GM23338 (cell line): Measurements from ENCODE around the gene GMPPB.

Experiments used
- EZH2 ChIP-seq: fragments of 200-600 bp; sonication (generic); IDR thresholded peaks from one replicate; pipeline ENCODE4 v1.8.0; 2017; ENCODE audit warnings: antibody characterized with exemption, mild to moderate bottlenecking, low read depth; ENCODE audit not compliant: unreplicated experiment
- EZH2phosphoT487 ChIP-seq: fragments of 200-600 bp; sonication (generic); IDR thresholded peaks from one replicate; pipeline ENCODE4 v1.8.1; 2018; ENCODE audit warnings: antibody characterized with exemption; ENCODE audit not compliant: unreplicated experiment
- JUNB ChIP-seq: IDR thresholded peaks from one replicate; pipeline ENCODE4 v1.6.1; 2016; ENCODE audit warnings: antibody characterized with exemption; ENCODE audit not compliant: unreplicated experiment
- POLR2AphosphoS5 ChIP-seq: IDR thresholded peaks from 2 replicates; pipeline ENCODE4 v1.6.1; 2016; ENCODE audit warnings: antibody characterized with exemption, low read depth
- REST ChIP-seq: IDR thresholded peaks from one replicate; pipeline ENCODE4 v1.6.1; 2018; ENCODE audit warnings: antibody characterized with exemption; ENCODE audit not compliant: unreplicated experiment
- STAT1 ChIP-seq: IDR thresholded peaks from one replicate; pipeline ENCODE4 v1.6.1; 2016; ENCODE audit warnings: antibody characterized with exemption; ENCODE audit not compliant: unreplicated experiment
- ZNF331 ChIP-seq: fragments of 250-450 bp; sonication (Bioruptor Pico); IDR thresholded peaks from 2 replicates; pipeline ENCODE4 v1.5.0; 2020; ENCODE audit warnings: low read depth, mild to moderate bottlenecking, moderate library complexity
- TF ChIP-seq, protein P1 (sequence below), 2 experiments: fragments of 200-600 bp in 1 of 2; sonication (generic) in 1 of 2; conservative IDR thresholded peaks; 2 replicates each; pipeline versions ENCODE4 v1.5.1 to v1.6.1; 2016 to 2017; ENCODE audit warnings: antibody characterized with exemption in 2 of 2, low read depth in 2 of 2, mild to moderate bottlenecking in 2 of 2, moderate library complexity in 1 of 2
- TF ChIP-seq, protein P2 (sequence below): IDR thresholded peaks from 2 replicates; pipeline ENCODE4 v1.6.1; 2016; ENCODE audit warnings: antibody characterized with exemption

DNA sequence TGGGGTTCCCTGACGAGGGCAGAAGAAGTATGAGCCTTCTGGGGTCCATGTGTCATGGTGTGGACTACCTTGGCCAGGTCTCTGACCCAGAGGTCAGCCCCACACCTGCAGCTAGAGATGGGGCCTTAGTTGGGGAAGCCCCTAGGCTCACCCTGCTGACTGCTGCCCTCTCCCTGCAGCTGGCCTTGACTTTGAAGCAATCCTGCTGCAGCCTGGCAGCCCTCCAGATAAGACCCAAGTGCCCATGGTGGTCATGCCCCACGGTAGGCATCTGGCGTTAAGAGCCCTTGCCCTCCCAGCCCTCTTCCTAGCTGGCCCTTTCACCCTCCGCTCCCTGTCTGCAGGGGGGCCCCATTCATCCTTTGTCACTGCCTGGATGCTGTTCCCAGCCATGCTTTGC lies 42.2 kb downstream of the GMPPB start:
- TF ChIP-seq STAT1 (no peak), EZH2phosphoT487 (no peak), EZH2 (no peak), JUNB (no peak), POLR2AphosphoS5 (no peak), ZNF331 (CRISPR knock-in tag) (no peak), REST (no peak)
- TF ChIP-seq, protein P1, sequence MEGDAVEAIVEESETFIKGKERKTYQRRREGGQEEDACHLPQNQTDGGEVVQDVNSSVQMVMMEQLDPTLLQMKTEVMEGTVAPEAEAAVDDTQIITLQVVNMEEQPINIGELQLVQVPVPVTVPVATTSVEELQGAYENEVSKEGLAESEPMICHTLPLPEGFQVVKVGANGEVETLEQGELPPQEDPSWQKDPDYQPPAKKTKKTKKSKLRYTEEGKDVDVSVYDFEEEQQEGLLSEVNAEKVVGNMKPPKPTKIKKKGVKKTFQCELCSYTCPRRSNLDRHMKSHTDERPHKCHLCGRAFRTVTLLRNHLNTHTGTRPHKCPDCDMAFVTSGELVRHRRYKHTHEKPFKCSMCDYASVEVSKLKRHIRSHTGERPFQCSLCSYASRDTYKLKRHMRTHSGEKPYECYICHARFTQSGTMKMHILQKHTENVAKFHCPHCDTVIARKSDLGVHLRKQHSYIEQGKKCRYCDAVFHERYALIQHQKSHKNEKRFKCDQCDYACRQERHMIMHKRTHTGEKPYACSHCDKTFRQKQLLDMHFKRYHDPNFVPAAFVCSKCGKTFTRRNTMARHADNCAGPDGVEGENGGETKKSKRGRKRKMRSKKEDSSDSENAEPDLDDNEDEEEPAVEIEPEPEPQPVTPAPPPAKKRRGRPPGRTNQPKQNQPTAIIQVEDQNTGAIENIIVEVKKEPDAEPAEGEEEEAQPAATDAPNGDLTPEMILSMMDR (conservative IDR thresholded peaks at IDR 0.05; ENCODE audit: low read depth in 2 of 2), result no peak
- TF ChIP-seq, protein P2, sequence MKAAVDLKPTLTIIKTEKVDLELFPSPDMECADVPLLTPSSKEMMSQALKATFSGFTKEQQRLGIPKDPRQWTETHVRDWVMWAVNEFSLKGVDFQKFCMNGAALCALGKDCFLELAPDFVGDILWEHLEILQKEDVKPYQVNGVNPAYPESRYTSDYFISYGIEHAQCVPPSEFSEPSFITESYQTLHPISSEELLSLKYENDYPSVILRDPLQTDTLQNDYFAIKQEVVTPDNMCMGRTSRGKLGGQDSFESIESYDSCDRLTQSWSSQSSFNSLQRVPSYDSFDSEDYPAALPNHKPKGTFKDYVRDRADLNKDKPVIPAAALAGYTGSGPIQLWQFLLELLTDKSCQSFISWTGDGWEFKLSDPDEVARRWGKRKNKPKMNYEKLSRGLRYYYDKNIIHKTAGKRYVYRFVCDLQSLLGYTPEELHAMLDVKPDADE, result no peak
